Measurements from ENCODE around the gene RNF31. TPM values are rescaled to one million over a fixed set of nuclear protein-coding genes. Genes with fewer than 3 reads are reported as not detected.

Gene RNF31
- total and polyA plus RNA-seq, 2 of the 13 experiments (the other 11 are each of a cell fraction or from before 2014, with no cell fraction given): 48.2 to 86.8 TPM

GRCh38 chr14:24146453-24146977 is 783 bp upstream of the RNF31 start, which contains the start of gene PSME2 (continued):
- TF ChIP-seq HINFP (CRISPR knock-in tag; IDR thresholded peaks at IDR 0.05; ENCODE audit: low read depth) (no peak), ELF3 (CRISPR knock-in tag; IDR thresholded peaks at IDR 0.05) (peak; percentile 43; the same call in 1 of the 2 replicates), ZNF354B (CRISPR knock-in tag; IDR thresholded peaks at IDR 0.05) (no peak), ZNF207 (IDR thresholded peaks at IDR 0.05; ENCODE audit: borderline replicate concordance) (no peak), SMARCE1 (IDR thresholded peaks at IDR 0.05; ENCODE audit: borderline replicate concordance) (no peak), SRSF1 (optimal IDR thresholded peaks at IDR 0.05; ENCODE audit: low read depth, low read length) (peak; percentile 98), MEIS2 (CRISPR knock-in tag; IDR thresholded peaks at IDR 0.05) (peak; percentile 71; the same call in 1 of the 2 replicates), NFAT5 (CRISPR knock-in tag; IDR thresholded peaks at IDR 0.05) (peak; percentile 86), TBX2 (CRISPR knock-in tag; IDR thresholded peaks at IDR 0.05; ENCODE audit: borderline replicate concordance) (peak; percentile 65; the same call in 1 of the 2 replicates), BCL6 (CRISPR knock-in tag; IDR thresholded peaks at IDR 0.05) (peak; percentile 48), KDM4B (CRISPR knock-in tag; IDR thresholded peaks at IDR 0.05) (peak; percentile 20; the same call in 1 of the 2 replicates), ZNF263 (CRISPR knock-in tag; IDR thresholded peaks at IDR 0.05) (peak; percentile 42), ZNF546 (CRISPR knock-in tag; conservative IDR thresholded peaks at IDR 0.05) (0 out of 2 replicates have a peak, but pooled peaks have one; percentile 16)
- TF ChIP-seq, protein P1, sequence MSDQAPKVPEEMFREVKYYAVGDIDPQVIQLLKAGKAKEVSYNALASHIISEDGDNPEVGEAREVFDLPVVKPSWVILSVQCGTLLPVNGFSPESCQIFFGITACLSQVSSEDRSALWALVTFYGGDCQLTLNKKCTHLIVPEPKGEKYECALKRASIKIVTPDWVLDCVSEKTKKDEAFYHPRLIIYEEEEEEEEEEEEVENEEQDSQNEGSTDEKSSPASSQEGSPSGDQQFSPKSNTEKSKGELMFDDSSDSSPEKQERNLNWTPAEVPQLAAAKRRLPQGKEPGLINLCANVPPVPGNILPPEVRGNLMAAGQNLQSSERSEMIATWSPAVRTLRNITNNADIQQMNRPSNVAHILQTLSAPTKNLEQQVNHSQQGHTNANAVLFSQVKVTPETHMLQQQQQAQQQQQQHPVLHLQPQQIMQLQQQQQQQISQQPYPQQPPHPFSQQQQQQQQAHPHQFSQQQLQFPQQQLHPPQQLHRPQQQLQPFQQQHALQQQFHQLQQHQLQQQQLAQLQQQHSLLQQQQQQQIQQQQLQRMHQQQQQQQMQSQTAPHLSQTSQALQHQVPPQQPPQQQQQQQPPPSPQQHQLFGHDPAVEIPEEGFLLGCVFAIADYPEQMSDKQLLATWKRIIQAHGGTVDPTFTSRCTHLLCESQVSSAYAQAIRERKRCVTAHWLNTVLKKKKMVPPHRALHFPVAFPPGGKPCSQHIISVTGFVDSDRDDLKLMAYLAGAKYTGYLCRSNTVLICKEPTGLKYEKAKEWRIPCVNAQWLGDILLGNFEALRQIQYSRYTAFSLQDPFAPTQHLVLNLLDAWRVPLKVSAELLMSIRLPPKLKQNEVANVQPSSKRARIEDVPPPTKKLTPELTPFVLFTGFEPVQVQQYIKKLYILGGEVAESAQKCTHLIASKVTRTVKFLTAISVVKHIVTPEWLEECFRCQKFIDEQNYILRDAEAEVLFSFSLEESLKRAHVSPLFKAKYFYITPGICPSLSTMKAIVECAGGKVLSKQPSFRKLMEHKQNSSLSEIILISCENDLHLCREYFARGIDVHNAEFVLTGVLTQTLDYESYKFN (CRISPR knock-in tag; conservative IDR thresholded peaks at IDR 0.05): peak; percentile 90
- TF ChIP-seq, protein P2, sequence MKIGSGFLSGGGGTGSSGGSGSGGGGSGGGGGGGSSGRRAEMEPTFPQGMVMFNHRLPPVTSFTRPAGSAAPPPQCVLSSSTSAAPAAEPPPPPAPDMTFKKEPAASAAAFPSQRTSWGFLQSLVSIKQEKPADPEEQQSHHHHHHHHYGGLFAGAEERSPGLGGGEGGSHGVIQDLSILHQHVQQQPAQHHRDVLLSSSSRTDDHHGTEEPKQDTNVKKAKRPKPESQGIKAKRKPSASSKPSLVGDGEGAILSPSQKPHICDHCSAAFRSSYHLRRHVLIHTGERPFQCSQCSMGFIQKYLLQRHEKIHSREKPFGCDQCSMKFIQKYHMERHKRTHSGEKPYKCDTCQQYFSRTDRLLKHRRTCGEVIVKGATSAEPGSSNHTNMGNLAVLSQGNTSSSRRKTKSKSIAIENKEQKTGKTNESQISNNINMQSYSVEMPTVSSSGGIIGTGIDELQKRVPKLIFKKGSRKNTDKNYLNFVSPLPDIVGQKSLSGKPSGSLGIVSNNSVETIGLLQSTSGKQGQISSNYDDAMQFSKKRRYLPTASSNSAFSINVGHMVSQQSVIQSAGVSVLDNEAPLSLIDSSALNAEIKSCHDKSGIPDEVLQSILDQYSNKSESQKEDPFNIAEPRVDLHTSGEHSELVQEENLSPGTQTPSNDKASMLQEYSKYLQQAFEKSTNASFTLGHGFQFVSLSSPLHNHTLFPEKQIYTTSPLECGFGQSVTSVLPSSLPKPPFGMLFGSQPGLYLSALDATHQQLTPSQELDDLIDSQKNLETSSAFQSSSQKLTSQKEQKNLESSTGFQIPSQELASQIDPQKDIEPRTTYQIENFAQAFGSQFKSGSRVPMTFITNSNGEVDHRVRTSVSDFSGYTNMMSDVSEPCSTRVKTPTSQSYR (CRISPR knock-in tag; IDR thresholded peaks at IDR 0.05; ENCODE audit: borderline replicate concordance): peak; percentile 48; the same call in 1 of the 2 replicates

Measured in HepG2 (cell line).